Measurements from ENCODE around the gene SURF6. TPM values are rescaled to one million over a fixed set of nuclear protein-coding genes. Genes with fewer than 3 reads are reported as not detected.

The SURF6 gene
- total and polyA plus RNA-seq, 7 experiments from 2014 or later, result 9.8 to 33.5 (median 19.3) TPM

GRCh38 chr9:133369933-133370332 is 33.9 kb upstream of the SURF6 start:
- peak overlapping the region; percentile 86 for H3K27ac ChIP-seq (ENCODE audit: low read depth, low read length)
- H3K4me1 Mint-ChIP-seq, result peaks cover 57 to 81% (median 67%) of the 10 kb centered on the region in 7 donors
- no peak for DNase-seq
- H3K36me3 Mint-ChIP-seq, result peaks cover 0 to 38% (median 0%) of the 10 kb centered on the region in 5 donors
- H3K27me3 ChIP-seq (ENCODE audit: control insufficient read depth in 2 of 2, insufficient read depth in 2 of 2, low read length in 2 of 2), result no peaks in the 10 kb centered on the region
- H3K4me3 ChIP-seq (ENCODE audit: low read length), result peak overlapping the region; percentile 53
- intact Hi-C loops (cut with micrococcal nuclease), result loop anchor here in 1 of 2 donors (2.0 to 10.0 kb wide), 3 partner anchors 13 to 795 kb away; partner anchors contain the start of genes RNU6ATAC, SURF1 and SURF2
- no peaks in the 10 kb centered on the region for H3K27me3 Mint-ChIP-seq
- peak overlapping the region; percentile 82 to 96 (median 94) for H3K27ac Mint-ChIP-seq
- H3K9me3 Mint-ChIP-seq, result no peaks in the 10 kb centered on the region
- H3K4me1 ChIP-seq (ENCODE audit: control insufficient read depth in 2 of 2, insufficient read depth in 2 of 2, low read length in 2 of 2), result peaks cover 50 to 70% of the 10 kb centered on the region in 2 donors
- peaks cover 7 to 49% (median 21%) of the 10 kb centered on the region in 3 experiments for H3K36me3 ChIP-seq (ENCODE audit: control insufficient read depth in 2 of 3, insufficient read depth in 3 of 3, low read length in 3 of 3)
- ChIA-PET POLR2A (interaction anchor here (1.1 to 13.6 kb wide), 3 partner anchors 15 to 164 kb away, joined by 3 to 185 read pairs (median 3); partner anchors contain the start of genes ADAMTSL2, SURF1 and SURF2), CTCF (interaction anchor here (1.9 to 2.5 kb wide), 2 partner anchors 18 to 40 kb away, joined by 4 to 11 read pairs; no protein-coding TSS in a partner anchor)
- peak overlapping the region; percentile 74 to 87 (median 84) for H3K4me3 Mint-ChIP-seq
- ATAC-seq, result no peak
- no peaks in the 10 kb centered on the region for H3K9me3 ChIP-seq (ENCODE audit: control insufficient read depth in 2 of 3, low read length in 3 of 3)

GRCh38 chr9:133369422-133369821 is 33.4 kb upstream of the SURF6 start:
- Histone ChIP-seq H3K36me3 (ENCODE audit: control insufficient read depth in 2 of 3, insufficient read depth in 3 of 3, low read length in 3 of 3) (peaks cover 8 to 53% (median 24%) of the 10 kb centered on the region in 3 experiments), H3K27ac (ENCODE audit: low read depth, low read length) (peak overlapping the region; percentile 86), H3K4me1 (ENCODE audit: control insufficient read depth in 2 of 2, insufficient read depth in 2 of 2, low read length in 2 of 2) (peaks cover 45 to 70% of the 10 kb centered on the region in 2 donors), H3K4me3 (ENCODE audit: low read length) (peak overlapping the region; percentile 53), H3K9me3 (ENCODE audit: control insufficient read depth in 2 of 3, low read length in 3 of 3) (no peaks in the 10 kb centered on the region), H3K27me3 (ENCODE audit: control insufficient read depth in 2 of 2, insufficient read depth in 2 of 2, low read length in 2 of 2) (no peaks in the 10 kb centered on the region)
- ATAC-seq, result no peak
- Mint-ChIP-seq H3K27me3 (no peaks in the 10 kb centered on the region), H3K36me3 (peaks cover 0 to 33% (median 0%) of the 10 kb centered on the region in 5 donors), H3K4me3 (peak overlapping the region; percentile 32 to 87 (median 69)), H3K27ac (peak overlapping the region; percentile 48 to 96 (median 93)), H3K9me3 (no peaks in the 10 kb centered on the region), H3K4me1 (peaks cover 52 to 76% (median 62%) of the 10 kb centered on the region in 7 donors)
- ChIA-PET POLR2A (interaction anchor here (1.1 to 13.6 kb wide), 3 partner anchors 15 to 165 kb away, joined by 3 to 185 read pairs (median 3); partner anchors contain the start of genes ADAMTSL2, SURF1 and SURF2), CTCF (interaction anchor here (0.6 to 1.9 kb wide), 2 partner anchors 40 to 182 kb away, joined by 3 to 4 read pairs; no protein-coding TSS in a partner anchor)
- DNase-seq, result no peak
- intact Hi-C loops (cut with micrococcal nuclease), result no loop called here

GRCh38 chr9:133368249-133368881 is 32.4 kb upstream of the SURF6 start:
- no peak overlapping the region for H3K4me3 ChIP-seq (ENCODE audit: low read length)
- H3K27ac ChIP-seq (ENCODE audit: low read depth, low read length), result no peak overlapping the region
- no peaks in the 10 kb centered on the region for H3K27me3 Mint-ChIP-seq
- peaks cover 45 to 72% (median 60%) of the 10 kb centered on the region in 7 donors for H3K4me1 Mint-ChIP-seq
- ChIA-PET CTCF (no interaction called here), POLR2A (interaction anchor here (13.6 kb wide), 1 partner anchor 14 kb away, joined by 185 read pairs; the partner anchor contains the start of genes SURF1 and SURF2)
- DNase-seq (no peak), ATAC-seq (no peak)
- H3K27me3 ChIP-seq (ENCODE audit: control insufficient read depth in 2 of 2, insufficient read depth in 2 of 2, low read length in 2 of 2), result no peaks in the 10 kb centered on the region
- H3K4me1 ChIP-seq (ENCODE audit: control insufficient read depth in 2 of 2, insufficient read depth in 2 of 2, low read length in 2 of 2), result peaks cover 45 to 61% of the 10 kb centered on the region in 2 donors
- H3K9me3 Mint-ChIP-seq, result no peaks in the 10 kb centered on the region
- no peaks in the 10 kb centered on the region for H3K9me3 ChIP-seq (ENCODE audit: control insufficient read depth in 2 of 3, low read length in 3 of 3)
- H3K36me3 Mint-ChIP-seq, result peaks cover 0 to 38% (median 4%) of the 10 kb centered on the region in 5 donors
- H3K27ac Mint-ChIP-seq, result peak overlapping the region; percentile 67 to 96 (median 88)
- intact Hi-C loops (cut with micrococcal nuclease), result no loop called here
- H3K36me3 ChIP-seq (ENCODE audit: control insufficient read depth in 2 of 3, insufficient read depth in 3 of 3, low read length in 3 of 3), result peaks cover 10 to 63% (median 27%) of the 10 kb centered on the region in 3 experiments
- peak overlapping the region in 9 of 10 donors; percentile 48 to 86 (median 66) for H3K4me3 Mint-ChIP-seq

- Mint-ChIP-seq H3K27ac (peak overlapping the region in 2 of 9 donors; percentile 25 to 96), H3K36me3 (peaks cover under 1 to 36% (median 6%) of the 10 kb centered on the region in 5 donors), H3K9me3 (no peaks in the 10 kb centered on the region), H3K4me1 (peaks cover 41 to 66% (median 55%) of the 10 kb centered on the region in 7 donors), H3K4me3 (no peak overlapping the region), H3K27me3 (no peaks in the 10 kb centered on the region)
- ChIA-PET POLR2A (interaction anchor here (13.6 kb wide), 1 partner anchor 13 kb away, joined by 185 read pairs; the partner anchor contains the start of genes SURF1 and SURF2), CTCF (no interaction called here)
- ATAC-seq (no peak), DNase-seq (no peak)
- Histone ChIP-seq H3K36me3 (ENCODE audit: control insufficient read depth in 2 of 3, insufficient read depth in 3 of 3, low read length in 3 of 3) (peaks cover 16 to 64% (median 31%) of the 10 kb centered on the region in 3 experiments), H3K27me3 (ENCODE audit: control insufficient read depth in 2 of 2, insufficient read depth in 2 of 2, low read length in 2 of 2) (no peaks in the 10 kb centered on the region), H3K9me3 (ENCODE audit: control insufficient read depth in 2 of 3, low read length in 3 of 3) (no peaks in the 10 kb centered on the region), H3K4me3 (ENCODE audit: low read length) (no peak overlapping the region), H3K27ac (ENCODE audit: low read depth, low read length) (no peak overlapping the region), H3K4me1 (ENCODE audit: control insufficient read depth in 2 of 2, insufficient read depth in 2 of 2, low read length in 2 of 2) (peaks cover 40 to 55% of the 10 kb centered on the region in 2 donors)
- intact Hi-C loops (cut with micrococcal nuclease), result no loop called here
Observed at GRCh38 chr9:133367778-133368177, 31.8 kb upstream of the SURF6 start.

GRCh38 chr9:133367221-133367620 is 31.2 kb upstream of the SURF6 start:
- Mint-ChIP-seq H3K36me3 (peaks cover 3 to 35% (median 6%) of the 10 kb centered on the region in 5 donors), H3K4me1 (peaks cover 40 to 61% (median 49%) of the 10 kb centered on the region in 7 donors), H3K9me3 (no peaks in the 10 kb centered on the region), H3K27ac (no peak overlapping the region), H3K27me3 (no peaks in the 10 kb centered on the region), H3K4me3 (no peak overlapping the region)
- ChIA-PET CTCF (no interaction called here), POLR2A (interaction anchor here (13.6 kb wide), 1 partner anchor 12 kb away, joined by 185 read pairs; the partner anchor contains the start of genes SURF1 and SURF2)
- Histone ChIP-seq H3K36me3 (ENCODE audit: control insufficient read depth in 2 of 3, insufficient read depth in 3 of 3, low read length in 3 of 3) (peaks cover 18 to 64% (median 31%) of the 10 kb centered on the region in 3 experiments), H3K4me1 (ENCODE audit: control insufficient read depth in 2 of 2, insufficient read depth in 2 of 2, low read length in 2 of 2) (peaks cover 34 to 50% of the 10 kb centered on the region in 2 donors), H3K9me3 (ENCODE audit: control insufficient read depth in 2 of 3, low read length in 3 of 3) (no peaks in the 10 kb centered on the region), H3K27ac (ENCODE audit: low read depth, low read length) (no peak overlapping the region), H3K27me3 (ENCODE audit: control insufficient read depth in 2 of 2, insufficient read depth in 2 of 2, low read length in 2 of 2) (no peaks in the 10 kb centered on the region), H3K4me3 (ENCODE audit: low read length) (no peak overlapping the region)
- intact Hi-C loops (cut with micrococcal nuclease), result no loop called here
- DNase-seq (no peak), ATAC-seq (no peak)

GRCh38 chr9:133366435-133366834 is 30.4 kb upstream of the SURF6 start:
- no peak overlapping the region for H3K27ac ChIP-seq (ENCODE audit: low read depth, low read length)
- no peaks in the 10 kb centered on the region for H3K27me3 ChIP-seq (ENCODE audit: control insufficient read depth in 2 of 2, insufficient read depth in 2 of 2, low read length in 2 of 2)
- ChIA-PET POLR2A (interaction anchor here (0.6 to 13.6 kb wide), 4 partner anchors 9 to 1938 kb away, joined by 4 to 185 read pairs (median 6); partner anchors contain the start of genes MED22, RPL7A, SURF1 and SURF2), CTCF (no interaction called here)
- H3K9me3 ChIP-seq (ENCODE audit: control insufficient read depth in 2 of 3, low read length in 3 of 3), result no peaks in the 10 kb centered on the region
- H3K36me3 ChIP-seq (ENCODE audit: control insufficient read depth in 2 of 3, insufficient read depth in 3 of 3, low read length in 3 of 3), result peaks cover 20 to 72% (median 33%) of the 10 kb centered on the region in 3 experiments
- H3K36me3 Mint-ChIP-seq, result peaks cover 6 to 38% (median 12%) of the 10 kb centered on the region in 5 donors
- no peak overlapping the region for H3K27ac Mint-ChIP-seq
- H3K4me3 Mint-ChIP-seq, result no peak overlapping the region
- H3K4me3 ChIP-seq (ENCODE audit: low read length), result no peak overlapping the region
- DNase-seq (no peak), ATAC-seq (no peak)
- H3K9me3 Mint-ChIP-seq, result no peaks in the 10 kb centered on the region
- H3K27me3 Mint-ChIP-seq, result no peaks in the 10 kb centered on the region
- peaks cover 37 to 53% (median 42%) of the 10 kb centered on the region in 7 donors for H3K4me1 Mint-ChIP-seq
- intact Hi-C loops (cut with micrococcal nuclease), result no loop called here
- H3K4me1 ChIP-seq (ENCODE audit: control insufficient read depth in 2 of 2, insufficient read depth in 2 of 2, low read length in 2 of 2), result peaks cover 26 to 42% of the 10 kb centered on the region in 2 donors
